ENCODE data around the gene M6PR.

M6PR gene

GRCh38 chr12:8949342-8950220 is at the start of gene M6PR:
M6PR (minus strand) TSS chr12:8949645; CDS start chr12:8946404, 3,241 bp downstream.
- in situ Hi-C loops (cut with HindIII; ENCODE audit: low pct_ligation_motif_present, low pct_unique_long_range_greater_than_20kb, low sequenced_read_pairs), result no loop called here

GRCh38 chr12:8996682-8997405 is 47.4 kb upstream of the M6PR start:
- in situ Hi-C loops (cut with HindIII; ENCODE audit: low pct_ligation_motif_present, low pct_unique_long_range_greater_than_20kb, low sequenced_read_pairs), result no loop called here
- peak; percentile 35 for DNase-seq

More at GRCh38 chr12:8949342-8950220, at the start of gene M6PR:
- DNase-seq, result peak; percentile 99

GRCh38 chr12:8995021-8995775 is 45.8 kb upstream of the M6PR start:
- no peak for DNase-seq
- in situ Hi-C loops (cut with HindIII; ENCODE audit: low pct_ligation_motif_present, low pct_unique_long_range_greater_than_20kb, low sequenced_read_pairs), result no loop called here

- in situ Hi-C loops (cut with HindIII; ENCODE audit: low pct_ligation_motif_present, low pct_unique_long_range_greater_than_20kb, low sequenced_read_pairs), result no loop called here
Observed at GRCh38 chr12:8993827-8994226, 44.4 kb upstream of the M6PR start.

GRCh38 chr12:8991371-8992345 is 42.2 kb upstream of the M6PR start:
- in situ Hi-C loops (cut with HindIII; ENCODE audit: low pct_ligation_motif_present, low pct_unique_long_range_greater_than_20kb, low sequenced_read_pairs), result no loop called here

More at GRCh38 chr12:8993827-8994226, 44.4 kb upstream of the M6PR start:
- no peak for DNase-seq

GRCh38 chr12:8989413-8989812 is 40.0 kb upstream of the M6PR start, which contains the start of gene KLRG1:
KLRG1 (plus strand) TSS chr12:8989546; CDS start chr12:8989636, 90 bp downstream.
- no peak for DNase-seq
- in situ Hi-C loops (cut with HindIII; ENCODE audit: low pct_ligation_motif_present, low pct_unique_long_range_greater_than_20kb, low sequenced_read_pairs), result no loop called here

More at GRCh38 chr12:8991371-8992345, 42.2 kb upstream of the M6PR start:
- no peak for DNase-seq

- in situ Hi-C loops (cut with HindIII; ENCODE audit: low pct_ligation_motif_present, low pct_unique_long_range_greater_than_20kb, low sequenced_read_pairs), result no loop called here
- DNase-seq, result no peak
Observed at GRCh38 chr12:8987685-8988084, 38.2 kb upstream of the M6PR start.

- no peak for DNase-seq
- in situ Hi-C loops (cut with HindIII; ENCODE audit: low pct_ligation_motif_present, low pct_unique_long_range_greater_than_20kb, low sequenced_read_pairs), result no loop called here
Observed at GRCh38 chr12:8987163-8987562, 37.7 kb upstream of the M6PR start.

- in situ Hi-C loops (cut with HindIII; ENCODE audit: low pct_ligation_motif_present, low pct_unique_long_range_greater_than_20kb, low sequenced_read_pairs), result no loop called here
- no peak for DNase-seq
Observed at GRCh38 chr12:8985213-8985754, 35.8 kb upstream of the M6PR start.

- no peak for DNase-seq
Observed at GRCh38 chr12:8980137-8980536, 30.7 kb upstream of the M6PR start.

GRCh38 chr12:8970432-8970831 is 21.0 kb upstream of the M6PR start:
- DNase-seq, result no peak
- in situ Hi-C loops (cut with HindIII; ENCODE audit: low pct_ligation_motif_present, low pct_unique_long_range_greater_than_20kb, low sequenced_read_pairs), result no loop called here

More at GRCh38 chr12:8980137-8980536, 30.7 kb upstream of the M6PR start:
- in situ Hi-C loops (cut with HindIII; ENCODE audit: low pct_ligation_motif_present, low pct_unique_long_range_greater_than_20kb, low sequenced_read_pairs), result no loop called here

- in situ Hi-C loops (cut with HindIII; ENCODE audit: low pct_ligation_motif_present, low pct_unique_long_range_greater_than_20kb, low sequenced_read_pairs), result no loop called here
Observed at GRCh38 chr12:8969861-8970411, 20.5 kb upstream of the M6PR start.

GRCh38 chr12:8968761-8969160 is 19.3 kb upstream of the M6PR start:
- DNase-seq, result no peak
- in situ Hi-C loops (cut with HindIII; ENCODE audit: low pct_ligation_motif_present, low pct_unique_long_range_greater_than_20kb, low sequenced_read_pairs), result no loop called here

More at GRCh38 chr12:8969861-8970411, 20.5 kb upstream of the M6PR start:
- DNase-seq, result no peak

- DNase-seq, result no peak
- in situ Hi-C loops (cut with HindIII; ENCODE audit: low pct_ligation_motif_present, low pct_unique_long_range_greater_than_20kb, low sequenced_read_pairs), result no loop called here
Observed at GRCh38 chr12:8960176-8960575, 10.7 kb upstream of the M6PR start.

- in situ Hi-C loops (cut with HindIII; ENCODE audit: low pct_ligation_motif_present, low pct_unique_long_range_greater_than_20kb, low sequenced_read_pairs), result no loop called here
- DNase-seq, result no peak
Observed at GRCh38 chr12:8958066-8958465, 8.6 kb upstream of the M6PR start.

- in situ Hi-C loops (cut with HindIII; ENCODE audit: low pct_ligation_motif_present, low pct_unique_long_range_greater_than_20kb, low sequenced_read_pairs), result no loop called here
Observed at GRCh38 chr12:8957561-8957960, 8.1 kb upstream of the M6PR start.

GRCh38 chr12:8956772-8957171 is 7.3 kb upstream of the M6PR start:
- in situ Hi-C loops (cut with HindIII; ENCODE audit: low pct_ligation_motif_present, low pct_unique_long_range_greater_than_20kb, low sequenced_read_pairs), result no loop called here
- no peak for DNase-seq

More at GRCh38 chr12:8957561-8957960, 8.1 kb upstream of the M6PR start:
- no peak for DNase-seq

Measured in ACHN (cell line).